ENCODE results near the gene BLTP2.

GRCh38 chr17:28682655-28683054 is 37.7 kb upstream of the BLTP2 start:
- TF ChIP-seq CTCF (IDR thresholded peaks at IDR 0.05): no peak
- TF ChIP-seq POLR2A (IDR thresholded peaks at IDR 0.05; ENCODE audit: low read depth): no peak
- TF ChIP-seq EP300 (IDR thresholded peaks at IDR 0.05): no peak
